ENCODE measurements around the gene EDAR.

DNA sequence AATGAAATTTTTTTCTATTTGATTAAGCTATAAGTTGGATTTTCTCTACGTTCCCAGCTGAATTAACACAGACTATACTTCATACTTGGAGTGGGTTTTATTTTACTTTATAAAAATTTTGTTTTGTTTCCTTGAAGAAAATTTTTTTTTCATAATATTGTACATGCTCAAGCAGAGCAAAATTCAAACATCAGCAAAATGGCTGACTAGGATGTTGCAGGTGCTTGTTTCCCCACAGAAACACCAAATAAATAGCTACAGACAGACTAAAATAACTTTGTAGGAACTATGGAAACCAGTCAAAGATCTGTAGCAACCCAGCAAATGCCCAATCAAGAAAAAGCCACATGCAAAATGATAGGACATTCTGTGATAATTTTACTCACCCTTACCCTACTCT lies 120.1 kb downstream of the EDAR start:
- TF ChIP-seq EZH2 (IDR thresholded peaks at IDR 0.05; ENCODE audit: low read depth, low read length, severe bottlenecking): no peak
- TF ChIP-seq SAP30 (IDR thresholded peaks at IDR 0.05; ENCODE audit: insufficient read depth, insufficient replicate concordance, low read length): no peak
- no peak for TF ChIP-seq JUND (IDR thresholded peaks at IDR 0.05; ENCODE audit: low read length)
- TF ChIP-seq YY1 (IDR thresholded peaks at IDR 0.05; ENCODE audit: low read depth, low read length): no peak
- TF ChIP-seq CTCF (IDR thresholded peaks at IDR 0.05; ENCODE audit: control extremely low read depth in 1 of 3, insufficient read depth in 1 of 3, low read depth in 1 of 3, low read length in 3 of 3): no peak
- TF ChIP-seq POLR2A (IDR thresholded peaks at IDR 0.05; ENCODE audit: control extremely low read depth in 1 of 2, low read depth in 2 of 2, low read length in 2 of 2): no peak
- no peak for TF ChIP-seq MAX (IDR thresholded peaks at IDR 0.05)
- no peak for TF ChIP-seq CBX8 (IDR thresholded peaks at IDR 0.05; ENCODE audit: borderline replicate concordance, low read depth, low read length)
- no peak for TF ChIP-seq EP300 (IDR thresholded peaks at IDR 0.05; ENCODE audit: borderline replicate concordance in 1 of 2, low read depth in 2 of 2, low read length in 2 of 2)
- TF ChIP-seq POLR2AphosphoS5 (IDR thresholded peaks at IDR 0.05; ENCODE audit: low read depth, low read length): no peak
- TF ChIP-seq, protein P1, sequence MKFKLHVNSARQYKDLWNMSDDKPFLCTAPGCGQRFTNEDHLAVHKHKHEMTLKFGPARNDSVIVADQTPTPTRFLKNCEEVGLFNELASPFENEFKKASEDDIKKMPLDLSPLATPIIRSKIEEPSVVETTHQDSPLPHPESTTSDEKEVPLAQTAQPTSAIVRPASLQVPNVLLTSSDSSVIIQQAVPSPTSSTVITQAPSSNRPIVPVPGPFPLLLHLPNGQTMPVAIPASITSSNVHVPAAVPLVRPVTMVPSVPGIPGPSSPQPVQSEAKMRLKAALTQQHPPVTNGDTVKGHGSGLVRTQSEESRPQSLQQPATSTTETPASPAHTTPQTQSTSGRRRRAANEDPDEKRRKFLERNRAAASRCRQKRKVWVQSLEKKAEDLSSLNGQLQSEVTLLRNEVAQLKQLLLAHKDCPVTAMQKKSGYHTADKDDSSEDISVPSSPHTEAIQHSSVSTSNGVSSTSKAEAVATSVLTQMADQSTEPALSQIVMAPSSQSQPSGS (IDR thresholded peaks at IDR 0.05; ENCODE audit: low read length): no peak

Measured in H1 (cell line).